Upper lobe of right lung (tissue), 1 donor: ENCODE results near the gene GPSM1. TPM values are rescaled to one million over a fixed set of nuclear protein-coding genes. Genes with fewer than 3 reads are reported as not detected.

Experiments
- ATAC-seq: fragments of 200-7000 bp; cut with Tn5 transposase; one replicate; pipeline ENCODE4 v1.9.1; 2020; ENCODE audit warnings: mild to moderate bottlenecking, moderate library complexity
- DNase-seq: peaks from one replicate; pipeline ENCODE4 v3.0.0-alpha.2; 2020
- H3K27ac ChIP-seq: fragments of 200-600 bp; one replicate; pipeline ENCODE4 v1.8.0; 2022
- H3K27me3 ChIP-seq: fragments of 200-600 bp; one replicate; pipeline ENCODE4 v1.8.0; 2022; ENCODE audit warnings: mild to moderate bottlenecking
- H3K36me3 ChIP-seq: fragments of 200-600 bp; one replicate; pipeline ENCODE4 v1.8.0; 2022
- H3K4me1 ChIP-seq: fragments of 200-600 bp; one replicate; pipeline ENCODE4 v1.8.0; 2022
- H3K4me3 ChIP-seq: fragments of 200-600 bp; one replicate; pipeline ENCODE4 v1.8.0; 2022; ENCODE audit warnings: mild to moderate bottlenecking
- H3K9me3 ChIP-seq: fragments of 200-600 bp; one replicate; pipeline ENCODE4 v1.8.0; 2022
- intact Hi-C: fragments of 100-400 bp; cut with DNase I; formaldehyde crosslinking; loops from one replicate; pipeline ENCODE4 v1.11.0; 2022
- total RNA-seq: library from RNA; stranded (reverse); fragmentation: NEBNext Ultra II Directional; extraction: Animal tissue kit (Norgen Biotek cat#: 25700); gene quantifications from one replicate; pipeline ENCODE4 v1.2.1, GENCODE V29; 2021
- TF ChIP-seq, protein P1 (sequence below): fragments of 200-600 bp; IDR thresholded peaks from one replicate; pipeline ENCODE4 v1.8.0; 2022; ENCODE audit warnings: antibody characterized with exemption
- donor health status: DM: no; HTN: yes; CAD: no; lungs with severe emphysema.

The GPSM1 gene
- total RNA-seq, 1 donor from 2014 or later, result 27.3 TPM

GRCh38 chr9:136308006-136308701, 19.2 kb upstream of the GPSM1 start:
- no peak overlapping the region for H3K4me3 ChIP-seq
- no peak for ATAC-seq
- H3K27ac ChIP-seq, result no peak overlapping the region
- intact Hi-C loops, result no loop called here
- H3K4me1 ChIP-seq, result no peaks in the 10 kb centered on the region
- no peaks in the 10 kb centered on the region for H3K9me3 ChIP-seq
- H3K36me3 ChIP-seq, result no peaks in the 10 kb centered on the region
- peaks cover 13% of the 10 kb centered on the region for H3K27me3 ChIP-seq
- TF ChIP-seq, protein P1, sequence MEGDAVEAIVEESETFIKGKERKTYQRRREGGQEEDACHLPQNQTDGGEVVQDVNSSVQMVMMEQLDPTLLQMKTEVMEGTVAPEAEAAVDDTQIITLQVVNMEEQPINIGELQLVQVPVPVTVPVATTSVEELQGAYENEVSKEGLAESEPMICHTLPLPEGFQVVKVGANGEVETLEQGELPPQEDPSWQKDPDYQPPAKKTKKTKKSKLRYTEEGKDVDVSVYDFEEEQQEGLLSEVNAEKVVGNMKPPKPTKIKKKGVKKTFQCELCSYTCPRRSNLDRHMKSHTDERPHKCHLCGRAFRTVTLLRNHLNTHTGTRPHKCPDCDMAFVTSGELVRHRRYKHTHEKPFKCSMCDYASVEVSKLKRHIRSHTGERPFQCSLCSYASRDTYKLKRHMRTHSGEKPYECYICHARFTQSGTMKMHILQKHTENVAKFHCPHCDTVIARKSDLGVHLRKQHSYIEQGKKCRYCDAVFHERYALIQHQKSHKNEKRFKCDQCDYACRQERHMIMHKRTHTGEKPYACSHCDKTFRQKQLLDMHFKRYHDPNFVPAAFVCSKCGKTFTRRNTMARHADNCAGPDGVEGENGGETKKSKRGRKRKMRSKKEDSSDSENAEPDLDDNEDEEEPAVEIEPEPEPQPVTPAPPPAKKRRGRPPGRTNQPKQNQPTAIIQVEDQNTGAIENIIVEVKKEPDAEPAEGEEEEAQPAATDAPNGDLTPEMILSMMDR, result no peak
- no peak for DNase-seq

DNA sequence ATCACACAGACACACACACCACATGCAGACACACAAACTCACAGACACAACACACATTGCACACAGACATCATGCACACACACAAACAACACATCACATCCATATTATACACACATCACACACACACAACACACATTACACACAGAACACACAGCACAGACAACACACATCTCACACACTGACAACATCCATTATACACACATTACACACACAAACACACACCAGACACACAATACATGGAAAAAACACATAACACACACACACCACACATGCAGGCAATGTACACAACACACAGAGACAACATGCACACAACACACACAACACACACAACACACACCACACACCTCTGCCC, 18.7 kb upstream of the GPSM1 start:
- Histone ChIP-seq H3K9me3 (no peaks in the 10 kb centered on the region), H3K36me3 (no peaks in the 10 kb centered on the region), H3K4me1 (no peaks in the 10 kb centered on the region), H3K4me3 (no peak overlapping the region), H3K27me3 (peaks cover 13% of the 10 kb centered on the region), H3K27ac (no peak overlapping the region)
- TF ChIP-seq, protein P1, result no peak
- ATAC-seq, result no peak
- intact Hi-C loops, result no loop called here
- DNase-seq, result no peak

DNA sequence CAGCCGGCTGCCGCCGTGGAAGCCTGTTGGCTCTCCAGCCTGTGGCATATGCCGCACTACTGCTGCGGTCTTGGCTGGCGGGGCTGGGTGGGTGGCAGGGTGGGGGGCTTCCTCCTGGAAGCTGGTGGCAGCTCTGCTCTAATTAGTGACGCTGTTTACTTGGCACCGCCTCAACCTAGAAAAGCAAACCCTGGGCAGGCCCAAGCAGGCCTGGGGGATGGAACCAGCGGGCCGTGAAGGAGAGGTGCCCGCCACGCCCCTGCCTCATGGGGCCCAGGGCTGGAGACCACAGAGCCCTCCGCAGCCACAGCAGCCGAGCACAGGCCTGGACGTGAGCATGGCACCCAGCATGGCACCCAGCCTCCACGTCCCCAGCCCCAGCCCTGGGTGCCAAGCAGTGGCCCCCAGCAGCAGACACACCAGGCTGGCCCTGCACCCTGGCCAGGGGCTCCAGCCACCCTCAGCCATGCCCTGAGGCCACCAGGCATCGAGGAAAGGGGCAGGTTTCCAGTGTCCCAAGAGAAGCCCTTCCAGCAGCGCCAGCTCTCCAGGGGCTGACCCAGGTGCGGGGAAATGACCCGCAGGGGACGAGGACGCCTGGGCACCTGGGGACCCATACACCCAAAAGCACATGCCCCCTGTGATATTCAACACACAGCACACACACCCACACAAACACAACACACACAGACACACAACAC, 18.1 kb upstream of the GPSM1 start:
- TF ChIP-seq, protein P1, result no peak
- H3K9me3 ChIP-seq, result no peaks in the 10 kb centered on the region
- H3K36me3 ChIP-seq, result no peaks in the 10 kb centered on the region
- H3K4me1 ChIP-seq, result no peaks in the 10 kb centered on the region
- peaks cover 13% of the 10 kb centered on the region for H3K27me3 ChIP-seq
- H3K27ac ChIP-seq, result no peak overlapping the region
- DNase-seq (no peak), ATAC-seq (no peak)
- intact Hi-C loops, result no loop called here
- no peak overlapping the region for H3K4me3 ChIP-seq

DNA sequence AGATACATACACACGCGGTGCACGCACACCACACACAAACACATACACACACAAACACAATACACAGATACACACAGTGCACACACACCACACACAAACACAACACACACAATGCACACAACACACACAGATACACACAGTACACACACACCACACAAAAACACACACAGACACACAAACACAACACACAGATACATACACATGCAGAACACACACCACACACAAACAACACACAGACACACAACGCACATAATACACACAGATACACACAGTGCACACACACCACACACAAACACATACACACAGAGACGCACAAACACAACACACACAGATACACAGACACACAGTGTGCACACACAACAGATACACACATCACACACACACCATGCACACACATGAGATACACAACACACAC, 17.5 kb upstream of the GPSM1 start:
- DNase-seq (no peak), ATAC-seq (no peak)
- TF ChIP-seq, protein P1, result no peak
- H3K9me3 ChIP-seq, result no peaks in the 10 kb centered on the region
- H3K36me3 ChIP-seq, result no peaks in the 10 kb centered on the region
- no peaks in the 10 kb centered on the region for H3K4me1 ChIP-seq
- intact Hi-C loops, result no loop called here
- H3K27ac ChIP-seq, result no peak overlapping the region
- no peak overlapping the region for H3K4me3 ChIP-seq
- H3K27me3 ChIP-seq, result peaks cover 13% of the 10 kb centered on the region

DNA sequence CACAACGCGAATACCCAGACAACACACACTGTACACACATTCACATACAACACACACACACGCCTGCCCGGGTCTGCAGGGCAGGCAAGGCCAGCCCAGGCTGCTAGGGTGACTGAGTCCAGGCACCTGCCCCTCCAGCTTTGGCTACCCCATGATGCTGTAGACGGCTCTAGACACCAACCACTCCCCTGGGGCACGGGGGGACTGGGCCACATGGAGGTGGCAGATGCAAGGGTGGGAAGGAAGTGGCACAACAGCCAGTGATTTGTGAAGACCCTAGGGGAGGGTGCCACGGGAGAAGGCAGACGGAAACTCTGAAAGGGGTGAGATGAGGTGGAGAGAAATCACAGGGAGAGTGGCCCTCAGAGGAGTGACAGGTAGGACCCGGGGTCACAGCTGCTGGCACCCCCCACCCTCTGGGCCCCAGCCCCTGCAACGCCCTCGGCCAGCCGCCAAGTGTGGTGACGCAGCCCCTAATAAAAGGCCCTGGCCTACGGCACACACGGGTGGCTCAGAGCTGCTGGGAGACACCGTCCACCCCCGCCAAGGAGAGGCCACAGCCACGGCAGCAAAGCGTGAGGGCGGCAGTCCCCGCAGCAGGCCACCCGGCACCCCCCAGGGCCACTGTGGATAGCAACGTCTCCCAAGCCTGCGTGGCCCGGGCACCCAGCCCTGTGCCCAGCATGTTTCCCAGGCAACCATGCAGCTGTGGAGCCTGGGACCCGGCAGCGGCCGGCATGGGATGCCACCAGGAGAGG, 16.9 kb upstream of the GPSM1 start:
- H3K27ac ChIP-seq, result no peak overlapping the region
- no peaks in the 10 kb centered on the region for H3K9me3 ChIP-seq
- H3K27me3 ChIP-seq, result peaks cover 13% of the 10 kb centered on the region
- ATAC-seq, result no peak
- DNase-seq, result no peak
- TF ChIP-seq, protein P1, result no peak
- intact Hi-C loops, result no loop called here
- H3K4me1 ChIP-seq, result no peaks in the 10 kb centered on the region
- H3K4me3 ChIP-seq, result no peak overlapping the region
- no peaks in the 10 kb centered on the region for H3K36me3 ChIP-seq
